HepG2 (cell line): ENCODE data around the gene WDR81. TPM values are rescaled to one million over a fixed set of nuclear protein-coding genes. Genes with fewer than 3 reads are reported as not detected.

Experiments
- ATAC-seq: fragments of 200-7000 bp; cut with Tn5 transposase; 3 replicates; pipeline ENCODE4 v1.9.1; 2020; ENCODE audit warnings: mild to moderate bottlenecking, moderate library complexity
- BruUV-seq: library from RNA; stranded (reverse); fragments of 400-500 nt; replicated peaks from 2 replicates; lab custom pipeline; 2021; lab: Mats Ljungman, UMichigan
- CTCF ChIA-PET: fragments of 300-600 bp; formaldehyde crosslinking; extraction: SDS; loops from one replicate; lab custom pipeline; 2021; ENCODE audit warnings: low total read pairs, inconsistent platforms, low intra/inter-chr PET ratio; lab: Yijun Ruan, JAX
- POLR2A ChIA-PET: fragments of 350-600 bp; sonication (Branson Sonifier 250); formaldehyde crosslinking; loops from one replicate; lab custom pipeline; 2020; ENCODE audit warnings: antibody characterized with exemption, inconsistent platforms; lab: Yijun Ruan, JAX
- DNase-seq: peaks from one replicate; pipeline ENCODE4 v3.0.0-alpha.2; 2015; ENCODE audit warnings: low spot score
- FAIRE-seq: peaks from 3 replicates; lab custom pipeline; 2011; peaks lifted over from hg19 to GRCh38; lab: Jason Lieb, UNC
- H2AFZ ChIP-seq: one replicate; pipeline ENCODE4 v1.6.1; 2011; ENCODE audit warnings: low read length, inconsistent platforms
- H3K27ac ChIP-seq: fragments of 300-600 bp; 3 replicates; pipeline ENCODE4 v1.8.0; 2011; ENCODE audit warnings: mixed run types, mild to moderate bottlenecking, mixed read lengths, low read length, inconsistent platforms; ENCODE audit not compliant: insufficient read depth; ENCODE audit errors: extremely low read length
- H3K27me3 ChIP-seq, 2 experiments: fragments of 200-600 bp in 1 of 2; 2 replicates in 1 of 2; 3 replicates in 1 of 2; pipeline versions ENCODE4 v1.6.0 to v1.8.0; 2011; ENCODE audit warnings: low read length in 2 of 2, mild to moderate bottlenecking in 2 of 2, moderate library complexity in 2 of 2, inconsistent platforms in 1 of 2; ENCODE audit not compliant: insufficient read depth in 2 of 2, control insufficient read depth in 1 of 2
- H3K36me3 ChIP-seq, 2 experiments: fragments of 200-600 bp in 1 of 2; replicated peaks in 1 of 2; 2 replicates in 1 of 2; 3 replicates in 1 of 2; pipeline versions ENCODE4 v1.5.1 to v1.8.0; 2011; ENCODE audit warnings: low read length in 2 of 2, inconsistent platforms in 1 of 2; ENCODE audit not compliant: insufficient read depth in 2 of 2, control insufficient read depth in 1 of 2
- H3K4me1 ChIP-seq: 2 replicates; pipeline ENCODE4 v1.5.1; 2012; ENCODE audit warnings: low read length, inconsistent platforms; ENCODE audit not compliant: insufficient read depth
- H3K4me2 ChIP-seq: 2 replicates; pipeline ENCODE4 v1.6.0; 2011; ENCODE audit warnings: low read depth, low read length, inconsistent platforms
- H3K4me3 ChIP-seq, 3 experiments: fragments of 200-600 bp in 1 of 3; sonication (generic), shearing (Covaris generic) in 1 of 3; replicated peaks in 1 of 3; 2 replicates each; pipeline ENCODE4 v1.5.1; 2011 to 2016; ENCODE audit warnings: low read length in 3 of 3, inconsistent platforms in 2 of 3, low read depth in 2 of 3, mild to moderate bottlenecking in 2 of 3, control low read depth in 1 of 3, mixed read lengths in 1 of 3; ENCODE audit not compliant: insufficient read depth in 1 of 3
- H3K79me2 ChIP-seq: one replicate; pipeline ENCODE4 v1.6.1; 2011; ENCODE audit warnings: low read length, inconsistent platforms; ENCODE audit not compliant: insufficient read depth
- H3K9ac ChIP-seq: 2 replicates; pipeline ENCODE4 v1.6.0; 2011; ENCODE audit warnings: mild to moderate bottlenecking, low read depth, low read length, inconsistent platforms; ENCODE audit not compliant: insufficient read depth
- H3K9me3 ChIP-seq: 2 replicates; pipeline ENCODE4 v1.5.1; 2012; ENCODE audit warnings: mild to moderate bottlenecking, low read length
- H4K20me1 ChIP-seq: 2 replicates; pipeline ENCODE4 v1.6.0; 2011; ENCODE audit warnings: inconsistent platforms, mild to moderate bottlenecking, low read length, moderate library complexity; ENCODE audit not compliant: insufficient read depth
- HIVEP1 ChIP-seq: sonication (generic); formaldehyde crosslinking; IDR thresholded peaks from 2 replicates; pipeline ENCODE4 v1.4.0; 2020; ENCODE audit warnings: mild to moderate bottlenecking, missing genetic modification reagents
- HOXA9 ChIP-seq: sonication (generic); formaldehyde crosslinking; IDR thresholded peaks from 2 replicates; pipeline ENCODE4 v1.8.1; 2022; ENCODE audit warnings: missing genetic modification reagents, mild to moderate bottlenecking, moderate library complexity, borderline replicate concordance
- NONO ChIP-seq, 2 experiments: fragments of 450-650 bp in 1 of 2; sonication (generic) in 1 of 2; formaldehyde crosslinking in 1 of 2; IDR thresholded peaks in 1 of 2; conservative IDR thresholded peaks in 1 of 2; 2 replicates each; pipeline versions ENCODE4 v1.6.1 to v1.8.0; 2017 to 2022; ENCODE audit warnings: mild to moderate bottlenecking in 1 of 2, missing genetic modification reagents in 1 of 2, moderate library complexity in 1 of 2
- RFX5 ChIP-seq: IDR thresholded peaks from 2 replicates; pipeline ENCODE4 v1.6.1; 2011; ENCODE audit warnings: low read depth, low read length, improper control_type of control experiment
- ZBTB38 ChIP-seq: sonication (generic); formaldehyde crosslinking; IDR thresholded peaks from 2 replicates; pipeline ENCODE4 v1.5.1; 2020; ENCODE audit warnings: mild to moderate bottlenecking, missing genetic modification reagents
- ZNF225 ChIP-seq: sonication (generic); formaldehyde crosslinking; IDR thresholded peaks from 2 replicates; pipeline ENCODE4 v1.4.0; 2020; ENCODE audit warnings: mild to moderate bottlenecking, missing genetic modification reagents
- ZNF343 ChIP-seq: sonication (generic); formaldehyde crosslinking; IDR thresholded peaks from 2 replicates; pipeline ENCODE4 v1.4.0; 2020; ENCODE audit warnings: mild to moderate bottlenecking, missing genetic modification reagents
- ZNF430 ChIP-seq: sonication (generic); formaldehyde crosslinking; IDR thresholded peaks from 2 replicates; pipeline ENCODE4 v1.9.0; 2021; ENCODE audit warnings: mild to moderate bottlenecking, missing genetic modification reagents
- ZNF562 ChIP-seq: sonication (generic); formaldehyde crosslinking; IDR thresholded peaks from 2 replicates; pipeline ENCODE4 v1.8.0; 2022; ENCODE audit warnings: missing genetic modification reagents, borderline replicate concordance
- ZNF572 ChIP-seq: sonication (generic); formaldehyde crosslinking; IDR thresholded peaks from 2 replicates; pipeline ENCODE4 v1.5.1; 2020; ENCODE audit warnings: mild to moderate bottlenecking, missing genetic modification reagents
- ZNF605 ChIP-seq: sonication (generic); formaldehyde crosslinking; IDR thresholded peaks from 2 replicates; pipeline ENCODE4 v1.8.0; 2022; ENCODE audit warnings: mild to moderate bottlenecking, missing genetic modification reagents
- ZNF710 ChIP-seq: sonication (generic); formaldehyde crosslinking; IDR thresholded peaks from 2 replicates; pipeline ENCODE4 v1.5.0; 2020; ENCODE audit warnings: mild to moderate bottlenecking, missing genetic modification reagents, borderline replicate concordance
- WGBS: methylation state at CpG from one replicate; pipeline ENCODE4 v1.1.6; 2017; ENCODE audit warnings: low lambda C conversion rate; 5-methylcytosine and 5-hydroxymethylcytosine counted together
- in situ Hi-C: cut with HindIII; loops from 2 replicates; pipeline ENCODE4 v1.10.0; 2017; ENCODE audit warnings: low pct_unique_long_range_greater_than_20kb; ENCODE audit not compliant: extremely low pct_ligation_motif_present
- intact Hi-C: fragments of 100-400 bp; cut with micrococcal nuclease; formaldehyde crosslinking; loops from one replicate; pipeline ENCODE4 v1.10.0; 2022; ENCODE audit not compliant: unreplicated experiment
- polyA plus RNA-seq, 8 experiments: library from polyadenylated mRNA; depleted of rRNA in 3 of 8; stranded (reverse) in 7 of 8; unstranded in 1 of 8; fragments of >200 nt; fragmentation: Illumina TruSeq in 4 of 8; extraction: Trizol in 4 of 8; gene quantifications; 2 replicates each; pipeline versions ENCODE4 v1.2.1 to v1.2.3, GENCODE V29; 2011 to 2016; ENCODE audit warnings: low read depth in 4 of 8, missing spikeins in 1 of 8, mixed read lengths in 1 of 8; ENCODE audit not compliant: insufficient read depth in 1 of 8
- total RNA-seq, 5 experiments: library from RNA; depleted of rRNA; stranded (reverse); fragments of >200 nt; fragmentation: Illumina TruSeq; extraction: Trizol; gene quantifications; 2 replicates each; pipeline ENCODE4 v1.2.3, GENCODE V29; 2016; ENCODE audit warnings: low read depth in 1 of 5
- TF ChIP-seq, protein P1 (sequence below): sonication (generic); formaldehyde crosslinking; IDR thresholded peaks from 2 replicates; pipeline ENCODE4 v1.4.0; 2020; ENCODE audit warnings: mild to moderate bottlenecking, missing genetic modification reagents
- TF ChIP-seq, protein P2 (sequence below): sonication (generic); formaldehyde crosslinking; IDR thresholded peaks from 2 replicates; pipeline ENCODE4 v1.5.1; 2020; ENCODE audit warnings: missing genetic modification reagents, mild to moderate bottlenecking, borderline replicate concordance

The WDR81 gene
- total and polyA plus RNA-seq, 2 of the 13 experiments (the other 11 are each of a cell fraction or from before 2014, with no cell fraction given) = 9.1 to 16.7 TPM

DNA sequence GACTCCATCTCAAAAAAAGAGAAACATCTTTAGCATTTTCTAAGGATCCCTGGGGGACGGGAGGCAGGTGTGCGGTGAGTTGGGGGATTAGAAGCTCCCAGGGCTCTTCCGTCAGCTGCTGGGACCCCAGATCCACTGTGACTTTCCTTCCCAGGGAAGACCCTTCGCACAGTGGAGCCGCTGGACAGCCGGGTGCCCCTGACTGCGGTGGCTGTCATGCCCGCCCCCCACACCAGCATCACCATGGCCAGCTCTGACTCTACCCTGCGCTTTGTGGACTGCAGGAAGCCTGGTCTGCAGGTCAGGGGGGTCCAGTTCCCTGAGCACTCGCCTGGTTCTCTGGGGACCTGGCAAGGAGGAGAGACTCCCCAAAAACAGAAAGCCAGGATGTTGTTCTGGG lies 10.9 kb downstream of the WDR81 start:
- H3K27ac ChIP-seq = peak overlapping the region; percentile 83
- ChIA-PET POLR2A (interaction anchor here (1.6 to 4.3 kb wide), 9 partner anchors 9 to 76 kb away, joined by 12 to 283 read pairs (median 47); partner anchors contain the start of genes SERPINF1 and WDR81), CTCF (no interaction called here)
- H3K27me3 ChIP-seq = no peaks in the 10 kb centered on the region
- peaks cover 3% of the 10 kb centered on the region for H3K79me2 ChIP-seq
- FAIRE-seq (no peak), ATAC-seq (no peak), DNase-seq (no peak)
- H3K4me1 ChIP-seq = peaks cover 48% of the 10 kb centered on the region
- no peaks in the 10 kb centered on the region for H4K20me1 ChIP-seq
- 88% methylated on average over 8 of the region's 10 CpGs for WGBS
- H2AFZ ChIP-seq = no peak overlapping the region
- H3K9me3 ChIP-seq = no peaks in the 10 kb centered on the region
- H3K4me2 ChIP-seq = peak overlapping the region; percentile 75
- intact Hi-C loops (no loop called here), in situ Hi-C loops (no loop called here)
- peaks cover 5% of the 10 kb centered on the region in 2 experiments; a peak in 4 of 5 replicates for H3K36me3 ChIP-seq
- peak overlapping the region; percentile 69 for H3K9ac ChIP-seq
- BruUV-seq = no TSS peak
- peak overlapping the region in 2 of 3 experiments; percentile 57 to 60; a peak in 4 of 6 replicates for H3K4me3 ChIP-seq
- TF ChIP-seq, protein P1, sequence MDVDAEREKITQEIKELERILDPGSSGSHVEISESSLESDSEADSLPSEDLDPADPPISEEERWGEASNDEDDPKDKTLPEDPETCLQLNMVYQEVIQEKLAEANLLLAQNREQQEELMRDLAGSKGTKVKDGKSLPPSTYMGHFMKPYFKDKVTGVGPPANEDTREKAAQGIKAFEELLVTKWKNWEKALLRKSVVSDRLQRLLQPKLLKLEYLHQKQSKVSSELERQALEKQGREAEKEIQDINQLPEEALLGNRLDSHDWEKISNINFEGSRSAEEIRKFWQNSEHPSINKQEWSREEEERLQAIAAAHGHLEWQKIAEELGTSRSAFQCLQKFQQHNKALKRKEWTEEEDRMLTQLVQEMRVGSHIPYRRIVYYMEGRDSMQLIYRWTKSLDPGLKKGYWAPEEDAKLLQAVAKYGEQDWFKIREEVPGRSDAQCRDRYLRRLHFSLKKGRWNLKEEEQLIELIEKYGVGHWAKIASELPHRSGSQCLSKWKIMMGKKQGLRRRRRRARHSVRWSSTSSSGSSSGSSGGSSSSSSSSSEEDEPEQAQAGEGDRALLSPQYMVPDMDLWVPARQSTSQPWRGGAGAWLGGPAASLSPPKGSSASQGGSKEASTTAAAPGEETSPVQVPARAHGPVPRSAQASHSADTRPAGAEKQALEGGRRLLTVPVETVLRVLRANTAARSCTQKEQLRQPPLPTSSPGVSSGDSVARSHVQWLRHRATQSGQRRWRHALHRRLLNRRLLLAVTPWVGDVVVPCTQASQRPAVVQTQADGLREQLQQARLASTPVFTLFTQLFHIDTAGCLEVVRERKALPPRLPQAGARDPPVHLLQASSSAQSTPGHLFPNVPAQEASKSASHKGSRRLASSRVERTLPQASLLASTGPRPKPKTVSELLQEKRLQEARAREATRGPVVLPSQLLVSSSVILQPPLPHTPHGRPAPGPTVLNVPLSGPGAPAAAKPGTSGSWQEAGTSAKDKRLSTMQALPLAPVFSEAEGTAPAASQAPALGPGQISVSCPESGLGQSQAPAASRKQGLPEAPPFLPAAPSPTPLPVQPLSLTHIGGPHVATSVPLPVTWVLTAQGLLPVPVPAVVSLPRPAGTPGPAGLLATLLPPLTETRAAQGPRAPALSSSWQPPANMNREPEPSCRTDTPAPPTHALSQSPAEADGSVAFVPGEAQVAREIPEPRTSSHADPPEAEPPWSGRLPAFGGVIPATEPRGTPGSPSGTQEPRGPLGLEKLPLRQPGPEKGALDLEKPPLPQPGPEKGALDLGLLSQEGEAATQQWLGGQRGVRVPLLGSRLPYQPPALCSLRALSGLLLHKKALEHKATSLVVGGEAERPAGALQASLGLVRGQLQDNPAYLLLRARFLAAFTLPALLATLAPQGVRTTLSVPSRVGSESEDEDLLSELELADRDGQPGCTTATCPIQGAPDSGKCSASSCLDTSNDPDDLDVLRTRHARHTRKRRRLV (CRISPR knock-in tag) = 0 out of 2 replicates have a peak, but pooled peaks have one; percentile 33
- TF ChIP-seq ZNF710 (CRISPR knock-in tag) (0 out of 2 replicates have a peak, but pooled peaks have one; percentile 22), ZNF572 (0 out of 2 replicates have a peak, but pooled peaks have one; percentile 40), ZNF562 (no peak), ZNF430 (CRISPR knock-in tag) (peak; percentile 22; the same call in 1 of the 2 replicates), NONO (IDR thresholded peaks at IDR 0.05) (no peak), NONO (CRISPR knock-in tag; conservative IDR thresholded peaks at IDR 0.05) (0 out of 2 replicates have a peak, but pooled peaks have one; percentile 6), ZNF225 (CRISPR knock-in tag) (0 out of 2 replicates have a peak, but pooled peaks have one; percentile 5), ZBTB38 (CRISPR knock-in tag) (peak; percentile 40; the same call in 1 of the 2 replicates), ZNF343 (CRISPR knock-in tag) (no peak), HOXA9 (CRISPR knock-in tag) (0 out of 2 replicates have a peak, but pooled peaks have one; percentile 8), RFX5 (no peak), HIVEP1 (CRISPR knock-in tag) (no peak), ZNF605 (CRISPR knock-in tag) (no peak)
- TF ChIP-seq, protein P2, sequence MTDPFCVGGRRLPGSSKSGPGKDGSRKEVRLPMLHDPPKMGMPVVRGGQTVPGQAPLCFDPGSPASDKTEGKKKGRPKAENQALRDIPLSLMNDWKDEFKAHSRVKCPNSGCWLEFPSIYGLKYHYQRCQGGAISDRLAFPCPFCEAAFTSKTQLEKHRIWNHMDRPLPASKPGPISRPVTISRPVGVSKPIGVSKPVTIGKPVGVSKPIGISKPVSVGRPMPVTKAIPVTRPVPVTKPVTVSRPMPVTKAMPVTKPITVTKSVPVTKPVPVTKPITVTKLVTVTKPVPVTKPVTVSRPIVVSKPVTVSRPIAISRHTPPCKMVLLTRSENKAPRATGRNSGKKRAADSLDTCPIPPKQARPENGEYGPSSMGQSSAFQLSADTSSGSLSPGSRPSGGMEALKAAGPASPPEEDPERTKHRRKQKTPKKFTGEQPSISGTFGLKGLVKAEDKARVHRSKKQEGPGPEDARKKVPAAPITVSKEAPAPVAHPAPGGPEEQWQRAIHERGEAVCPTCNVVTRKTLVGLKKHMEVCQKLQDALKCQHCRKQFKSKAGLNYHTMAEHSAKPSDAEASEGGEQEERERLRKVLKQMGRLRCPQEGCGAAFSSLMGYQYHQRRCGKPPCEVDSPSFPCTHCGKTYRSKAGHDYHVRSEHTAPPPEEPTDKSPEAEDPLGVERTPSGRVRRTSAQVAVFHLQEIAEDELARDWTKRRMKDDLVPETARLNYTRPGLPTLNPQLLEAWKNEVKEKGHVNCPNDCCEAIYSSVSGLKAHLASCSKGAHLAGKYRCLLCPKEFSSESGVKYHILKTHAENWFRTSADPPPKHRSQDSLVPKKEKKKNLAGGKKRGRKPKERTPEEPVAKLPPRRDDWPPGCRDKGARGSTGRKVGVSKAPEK (CRISPR knock-in tag) = no peak
